GM12878 (cell line): ENCODE measurements around the gene C15orf39. TPM values are rescaled to one million over a fixed set of nuclear protein-coding genes. Genes with fewer than 3 reads are reported as not detected.

Source experiments
- ATAC-seq: fragments of 200-7000 bp; cut with Tn5 transposase; 3 replicates; pipeline ENCODE4 v1.9.1; 2020; ENCODE audit warnings: mild to moderate bottlenecking, moderate library complexity
- BruUV-seq: library from RNA; stranded (reverse); fragments of 400-500 nt; replicated peaks from 2 replicates; lab custom pipeline; 2021; lab: Mats Ljungman, UMichigan
- CTCF ChIA-PET: fragments of 300-600 bp; sonication (Branson Sonifier 250); formaldehyde crosslinking; extraction: SDS; loops from one replicate; lab custom pipeline; 2021; ENCODE audit warnings: inconsistent platforms; lab: Yijun Ruan, JAX
- POLR2A ChIA-PET: fragments of 350-600 bp; formaldehyde crosslinking; extraction: SDS; loops from one replicate; lab custom pipeline; 2021; ENCODE audit warnings: inconsistent platforms; lab: Charles Lee
- RAD21 ChIA-PET: fragments of 300-600 bp; sonication (Branson Sonifier 250); formaldehyde crosslinking; loops from one replicate; lab custom pipeline; 2023; ENCODE audit warnings: antibody characterized with exemption; ENCODE audit not compliant: unreplicated experiment; lab: Charles Lee
- SMC1A ChIA-PET: fragments of 300-600 bp; sonication (Branson Sonifier 250); formaldehyde crosslinking; loops from one replicate; lab custom pipeline; 2023; ENCODE audit not compliant: unreplicated experiment, uncharacterized antibody; lab: Charles Lee
- DNase-seq: peaks from one replicate; pipeline ENCODE4 v3.0.0-alpha.2; 2011; ENCODE audit warnings: low read depth, low spot score
- FAIRE-seq: peaks from 3 replicates; lab custom pipeline; 2011; peaks lifted over from hg19 to GRCh38; lab: Jason Lieb, UNC
- H2AFZ ChIP-seq: 2 replicates; pipeline ENCODE4 v1.6.0; 2011; ENCODE audit warnings: low read depth, low read length, control low read depth; ENCODE audit not compliant: control insufficient read depth
- H3K27ac ChIP-seq: 2 replicates; pipeline ENCODE4 v1.5.1; 2011; ENCODE audit warnings: control low read depth; ENCODE audit not compliant: control insufficient read depth, insufficient read depth
- H3K27me3 ChIP-seq, 2 experiments: replicated peaks in 1 of 2; 2 replicates each; pipeline versions ENCODE4 v1.6.0 to v1.6.1; 2011; ENCODE audit warnings: low read length in 1 of 2; ENCODE audit not compliant: control insufficient read depth in 2 of 2, insufficient read depth in 2 of 2
- H3K36me3 ChIP-seq, 2 experiments: 2 replicates each; pipeline ENCODE4 v1.5.1; 2011; ENCODE audit warnings: low read length in 1 of 2; ENCODE audit not compliant: control insufficient read depth in 2 of 2, insufficient read depth in 2 of 2
- H3K4me1 ChIP-seq: 2 replicates; pipeline ENCODE4 v1.6.1; 2011; ENCODE audit warnings: mild to moderate bottlenecking, low read length, moderate library complexity, mixed read lengths; ENCODE audit not compliant: control insufficient read depth, insufficient read depth
- H3K4me2 ChIP-seq: 2 replicates; pipeline ENCODE4 v1.6.0; 2011; ENCODE audit warnings: control low read depth; ENCODE audit not compliant: control insufficient read depth, insufficient read depth
- H3K4me3 ChIP-seq: fragments of 200-600 bp; sonication (generic); 2 replicates; pipeline ENCODE4 v1.5.1; 2016
- H3K79me2 ChIP-seq: 2 replicates; pipeline ENCODE4 v1.6.0; 2011; ENCODE audit warnings: low read length; ENCODE audit not compliant: control insufficient read depth, insufficient read depth
- H3K9ac ChIP-seq: 2 replicates; pipeline ENCODE4 v1.8.0; 2011; ENCODE audit warnings: low read length, control low read depth, mixed read lengths; ENCODE audit not compliant: control insufficient read depth, insufficient read depth
- H3K9me3 ChIP-seq: replicated peaks from 3 replicates; pipeline ENCODE4 v1.5.1; 2011; ENCODE audit warnings: mild to moderate bottlenecking, low read length; ENCODE audit not compliant: control insufficient read depth, insufficient read depth
- H4K20me1 ChIP-seq: 2 replicates; pipeline ENCODE4 v1.6.0; 2011; ENCODE audit not compliant: control insufficient read depth, insufficient read depth
- CBX5 ChIP-seq: sonication (generic); IDR thresholded peaks from 2 replicates; pipeline ENCODE4 v1.6.1; 2016; ENCODE audit warnings: low read depth, moderate library complexity, mild to moderate bottlenecking, inconsistent platforms
- ETV6 ChIP-seq, 2 experiments: fragments of 450-650 bp in 1 of 2; IDR thresholded peaks in 1 of 2; conservative IDR thresholded peaks in 1 of 2; 2 replicates each; pipeline ENCODE4 v1.6.1; 2014; ENCODE audit warnings: antibody characterized with exemption in 1 of 2, borderline replicate concordance in 1 of 2, low read depth in 1 of 2, mild to moderate bottlenecking in 1 of 2, moderate library complexity in 1 of 2
- RBBP5 ChIP-seq: fragments of 200-600 bp; sonication (generic); conservative IDR thresholded peaks from 2 replicates; pipeline ENCODE4 v1.6.1; 2016
- RELA ChIP-seq: fragments of 450-650 bp; IDR thresholded peaks from 2 replicates; pipeline ENCODE4 v1.8.0; 2014; ENCODE audit warnings: borderline replicate concordance; ENCODE audit not compliant: partially characterized antibody
- RELB ChIP-seq: fragments of 450-650 bp; IDR thresholded peaks from 2 replicates; pipeline ENCODE4 v1.6.1; 2017; ENCODE audit warnings: low read depth, mild to moderate bottlenecking, moderate library complexity
- SMAD1 ChIP-seq: fragments of 450-650 bp; IDR thresholded peaks from 2 replicates; pipeline ENCODE4 v1.6.1; 2018; ENCODE audit warnings: mild to moderate bottlenecking, low read depth; ENCODE audit not compliant: partially characterized antibody
- TCF12 ChIP-seq: IDR thresholded peaks from 2 replicates; pipeline ENCODE4 v1.6.1; 2011; ENCODE audit warnings: low read depth, mild to moderate bottlenecking, low read length
- WGBS: methylation state at CpG from one replicate; pipeline ENCODE4 v1.1.6; 2016; ENCODE audit warnings: low lambda C conversion rate; ENCODE audit not compliant: insufficient replicate concordance, insufficient coverage; ENCODE audit errors: missing lambda C conversion rate; 5-methylcytosine and 5-hydroxymethylcytosine counted together
- in situ Hi-C: fragments of 300-500 bp; cut with MboI; formaldehyde crosslinking; loops from 9 replicates; pipeline ENCODE4 v1.14.3; 2018; ENCODE audit warnings: mixed read lengths
- intact Hi-C: fragments of 100-400 bp; cut with micrococcal nuclease; formaldehyde crosslinking; loops from one replicate; pipeline ENCODE4 v1.14.2; 2022; ENCODE audit not compliant: unreplicated experiment
- polyA plus RNA-seq, 11 experiments: library from polyadenylated mRNA; depleted of rRNA in 4 of 11; unstranded in 6 of 11; stranded (reverse) in 5 of 11; fragments of >200 nt; fragmentation: Nextera tagmentation in 4 of 11; fragmentation: Illumina TruSeq in 1 of 11; extraction: Ambion mirVana in 4 of 11; extraction: Trizol in 1 of 11; gene quantifications; 1 replicate in 1 of 11; 2 replicates in 10 of 11; pipeline versions ENCODE4 v1.2.1 to v1.2.3, GENCODE V29; 2011 to 2016; ENCODE audit warnings: inconsistent platforms in 2 of 11, missing spikeins in 2 of 11, low read depth in 1 of 11
- total RNA-seq, 4 experiments: library from RNA; depleted of rRNA in 3 of 4; stranded (reverse); fragments of >200 nt in 3 of 4; fragmentation: Illumina TruSeq in 1 of 4; extraction: Trizol in 1 of 4; gene quantifications; 2 replicates each; pipeline versions ENCODE4 v1.2.1 to v1.2.3, GENCODE V29; 2013 to 2021
- TF ChIP-seq, protein P1 (sequence below): fragments of 150-350 bp; IDR thresholded peaks from 2 replicates; pipeline ENCODE4 v1.6.1; 2014; ENCODE audit warnings: mild to moderate bottlenecking, low read depth, low read length
- TF ChIP-seq, protein P2 (sequence below): IDR thresholded peaks from 2 replicates; pipeline ENCODE4 v1.6.1; 2012; ENCODE audit warnings: low read depth, low read length, improper control_type of control experiment
- TF ChIP-seq, protein P3 (sequence below): IDR thresholded peaks from 2 replicates; pipeline ENCODE4 v1.6.1; 2011; ENCODE audit warnings: low read depth, mild to moderate bottlenecking, low read length, moderate library complexity, borderline replicate concordance; ENCODE audit errors: extremely low read depth
- TF ChIP-seq, protein P4 (sequence below): fragments of 450-650 bp; IDR thresholded peaks from 2 replicates; pipeline ENCODE4 v1.6.1; 2017; ENCODE audit warnings: mild to moderate bottlenecking, moderate library complexity

C15orf39 gene
- total and polyA plus RNA-seq, 10 of the 15 experiments (the other 5 are each of a cell fraction or from before 2014, with no cell fraction given), result 2.3 to 139 (median 33.0) TPM

- BruUV-seq, result no TSS peak
- 62% methylated on average over 12 of the region's 12 CpGs for WGBS
- SMC1A ChIA-PET, result interaction anchor here (0.6 to 1.9 kb wide), 3 partner anchors 14 to 51 kb away, joined by 3 to 8 read pairs (median 3); no protein-coding TSS in a partner anchor
These were observed 19.2 kb upstream of the C15orf39 start for GRCh38 chr15:75182187-75183131.

More at GRCh38 chr15:75182187-75183131, 19.2 kb upstream of the C15orf39 start:
- no peaks in the 10 kb centered on the region for H3K79me2 ChIP-seq
- intact Hi-C loops (no loop called here), in situ Hi-C loops (no loop called here)
- no peak for FAIRE-seq
- H4K20me1 ChIP-seq, result no peaks in the 10 kb centered on the region; the same call in 1 of the 2 replicates
- H3K4me3 ChIP-seq, result no peak overlapping the region
- H3K27me3 ChIP-seq, result no peaks in the 10 kb centered on the region
- RAD21 ChIA-PET, result no interaction called here
- H3K27ac ChIP-seq, result no peak overlapping the region
- H3K36me3 ChIP-seq, result no peaks in the 10 kb centered on the region
- no peaks in the 10 kb centered on the region; the same call in 1 of the 3 replicates for H3K9me3 ChIP-seq
- H3K4me2 ChIP-seq, result no peak overlapping the region
- ATAC-seq, result no peak
- CTCF ChIA-PET, result interaction anchor here (0.5 kb wide), 1 partner anchor 1478 kb away, joined by 3 read pairs; no protein-coding TSS in a partner anchor
- H2AFZ ChIP-seq, result no peak overlapping the region
- POLR2A ChIA-PET, result interaction anchor here (1.1 kb wide), 1 partner anchor 130 kb away, joined by 3 read pairs; no protein-coding TSS in a partner anchor
- H3K9ac ChIP-seq, result no peak overlapping the region
- no peak for DNase-seq
- TF ChIP-seq, protein P1, sequence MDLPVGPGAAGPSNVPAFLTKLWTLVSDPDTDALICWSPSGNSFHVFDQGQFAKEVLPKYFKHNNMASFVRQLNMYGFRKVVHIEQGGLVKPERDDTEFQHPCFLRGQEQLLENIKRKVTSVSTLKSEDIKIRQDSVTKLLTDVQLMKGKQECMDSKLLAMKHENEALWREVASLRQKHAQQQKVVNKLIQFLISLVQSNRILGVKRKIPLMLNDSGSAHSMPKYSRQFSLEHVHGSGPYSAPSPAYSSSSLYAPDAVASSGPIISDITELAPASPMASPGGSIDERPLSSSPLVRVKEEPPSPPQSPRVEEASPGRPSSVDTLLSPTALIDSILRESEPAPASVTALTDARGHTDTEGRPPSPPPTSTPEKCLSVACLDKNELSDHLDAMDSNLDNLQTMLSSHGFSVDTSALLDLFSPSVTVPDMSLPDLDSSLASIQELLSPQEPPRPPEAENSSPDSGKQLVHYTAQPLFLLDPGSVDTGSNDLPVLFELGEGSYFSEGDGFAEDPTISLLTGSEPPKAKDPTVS, result no peak
- no peak for TF ChIP-seq TCF12
- TF ChIP-seq ETV6 (conservative IDR thresholded peaks at IDR 0.05 in 1 of 2, IDR thresholded peaks at IDR 0.05 in 1 of 2; ENCODE audit: borderline replicate concordance in 1 of 2, low read depth in 1 of 2), result no peak
- TF ChIP-seq, protein P2, sequence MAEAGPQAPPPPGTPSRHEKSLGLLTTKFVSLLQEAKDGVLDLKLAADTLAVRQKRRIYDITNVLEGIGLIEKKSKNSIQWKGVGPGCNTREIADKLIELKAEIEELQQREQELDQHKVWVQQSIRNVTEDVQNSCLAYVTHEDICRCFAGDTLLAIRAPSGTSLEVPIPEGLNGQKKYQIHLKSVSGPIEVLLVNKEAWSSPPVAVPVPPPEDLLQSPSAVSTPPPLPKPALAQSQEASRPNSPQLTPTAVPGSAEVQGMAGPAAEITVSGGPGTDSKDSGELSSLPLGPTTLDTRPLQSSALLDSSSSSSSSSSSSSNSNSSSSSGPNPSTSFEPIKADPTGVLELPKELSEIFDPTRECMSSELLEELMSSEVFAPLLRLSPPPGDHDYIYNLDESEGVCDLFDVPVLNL, result no peak
- no peak for TF ChIP-seq SMAD1
- TF ChIP-seq RBBP5, result no peak
- no peak for TF ChIP-seq CBX5
- no peak for TF ChIP-seq RELB
- TF ChIP-seq, protein P3, sequence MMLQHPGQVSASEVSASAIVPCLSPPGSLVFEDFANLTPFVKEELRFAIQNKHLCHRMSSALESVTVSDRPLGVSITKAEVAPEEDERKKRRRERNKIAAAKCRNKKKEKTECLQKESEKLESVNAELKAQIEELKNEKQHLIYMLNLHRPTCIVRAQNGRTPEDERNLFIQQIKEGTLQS, result no peak
- TF ChIP-seq, protein P4, sequence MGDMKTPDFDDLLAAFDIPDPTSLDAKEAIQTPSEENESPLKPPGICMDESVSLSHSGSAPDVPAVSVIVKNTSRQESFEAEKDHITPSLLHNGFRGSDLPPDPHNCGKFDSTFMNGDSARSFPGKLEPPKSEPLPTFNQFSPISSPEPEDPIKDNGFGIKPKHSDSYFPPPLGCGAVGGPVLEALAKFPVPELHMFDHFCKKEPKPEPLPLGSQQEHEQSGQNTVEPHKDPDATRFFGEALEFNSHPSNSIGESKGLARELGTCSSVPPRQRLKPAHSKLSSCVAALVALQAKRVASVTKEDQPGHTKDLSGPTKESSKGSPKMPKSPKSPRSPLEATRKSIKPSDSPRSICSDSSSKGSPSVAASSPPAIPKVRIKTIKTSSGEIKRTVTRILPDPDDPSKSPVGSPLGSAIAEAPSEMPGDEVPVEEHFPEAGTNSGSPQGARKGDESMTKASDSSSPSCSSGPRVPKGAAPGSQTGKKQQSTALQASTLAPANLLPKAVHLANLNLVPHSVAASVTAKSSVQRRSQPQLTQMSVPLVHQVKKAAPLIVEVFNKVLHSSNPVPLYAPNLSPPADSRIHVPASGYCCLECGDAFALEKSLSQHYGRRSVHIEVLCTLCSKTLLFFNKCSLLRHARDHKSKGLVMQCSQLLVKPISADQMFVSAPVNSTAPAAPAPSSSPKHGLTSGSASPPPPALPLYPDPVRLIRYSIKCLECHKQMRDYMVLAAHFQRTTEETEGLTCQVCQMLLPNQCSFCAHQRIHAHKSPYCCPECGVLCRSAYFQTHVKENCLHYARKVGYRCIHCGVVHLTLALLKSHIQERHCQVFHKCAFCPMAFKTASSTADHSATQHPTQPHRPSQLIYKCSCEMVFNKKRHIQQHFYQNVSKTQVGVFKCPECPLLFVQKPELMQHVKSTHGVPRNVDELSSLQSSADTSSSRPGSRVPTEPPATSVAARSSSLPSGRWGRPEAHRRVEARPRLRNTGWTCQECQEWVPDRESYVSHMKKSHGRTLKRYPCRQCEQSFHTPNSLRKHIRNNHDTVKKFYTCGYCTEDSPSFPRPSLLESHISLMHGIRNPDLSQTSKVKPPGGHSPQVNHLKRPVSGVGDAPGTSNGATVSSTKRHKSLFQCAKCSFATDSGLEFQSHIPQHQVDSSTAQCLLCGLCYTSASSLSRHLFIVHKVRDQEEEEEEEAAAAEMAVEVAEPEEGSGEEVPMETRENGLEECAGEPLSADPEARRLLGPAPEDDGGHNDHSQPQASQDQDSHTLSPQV, result no peak
- TF ChIP-seq RELA, result no peak
- TF ChIP-seq, all 136 proteins: peak for 0
- peaks cover 16% of the 10 kb centered on the region for H3K4me1 ChIP-seq
